ENCODE measurements around the gene LPIN3. TPM values are rescaled to one million over a fixed set of nuclear protein-coding genes. Genes with fewer than 3 reads are reported as not detected.

LPIN3 gene
- total and polyA plus RNA-seq, 2 experiments from 2014 or later, result 6.1 to 9.7 TPM

- Histone ChIP-seq H4K20me1 (replicated peaks; ENCODE audit: insufficient read depth) (no peaks in the 10 kb centered on the region), H3K4me2 (no peak overlapping the region), H3F3A (replicated peaks; ENCODE audit: low read depth) (no peaks in the 10 kb centered on the region), H3K4me3 (no peak overlapping the region), H3K27ac (ENCODE audit: low read depth) (no peak overlapping the region), H3K27me3 (ENCODE audit: insufficient read depth) (no peaks in the 10 kb centered on the region), H3K9me2 (ENCODE audit: insufficient read depth) (no peaks in the 10 kb centered on the region), H2AFZ (no peak overlapping the region; the same call in 1 of the 2 replicates), H3K4me1 (ENCODE audit: insufficient read depth) (peaks cover 14% of the 10 kb centered on the region), H3K36me3 (ENCODE audit: insufficient read depth) (no peaks in the 10 kb centered on the region), H3K79me2 (replicated peaks; ENCODE audit: insufficient read depth) (no peaks in the 10 kb centered on the region)
- Mint-ChIP-seq H3K36me3 (ENCODE audit: low read depth) (no peaks in the 10 kb centered on the region), H3K9me3 (no peaks in the 10 kb centered on the region), H3K27me3 (ENCODE audit: insufficient read depth, low read depth, poor library complexity) (peaks cover 6% of the 10 kb centered on the region), H3K27ac (no peak overlapping the region), H3K4me1 (peaks cover 25% of the 10 kb centered on the region), H3K4me3 (no peak overlapping the region)
- ATAC-seq (no peak), DNase-seq (ENCODE audit: low spot score) (peak; percentile 60)
- TF ChIP-seq ZNF462 (CRISPR knock-in tag; IDR thresholded peaks at IDR 0.05) (no peak), CTCF (conservative IDR thresholded peaks at IDR 0.05; ENCODE audit: low read depth in 2 of 2) (no peak), NANOG (IDR thresholded peaks at IDR 0.05; ENCODE audit: borderline replicate concordance) (no peak), REST (IDR thresholded peaks at IDR 0.05; ENCODE audit: unreplicated experiment) (no peak), STAT1 (IDR thresholded peaks at IDR 0.05; ENCODE audit: unreplicated experiment) (no peak), JUNB (IDR thresholded peaks at IDR 0.05; ENCODE audit: unreplicated experiment) (no peak), ZNF331 (CRISPR knock-in tag; IDR thresholded peaks at IDR 0.05; ENCODE audit: low read depth) (no peak), EZH2phosphoT487 (IDR thresholded peaks at IDR 0.05; ENCODE audit: unreplicated experiment) (no peak), ETS1 (IDR thresholded peaks at IDR 0.05) (no peak)
These were observed 51.0 kb downstream of the LPIN3 start for GRCh38 chr20:41391587-41392001.
